ENCODE data around the gene CHKB.
A peak's percentile ranks its signal among the peaks of the same experiment; 100 is the strongest.

CHKB gene, protein sequence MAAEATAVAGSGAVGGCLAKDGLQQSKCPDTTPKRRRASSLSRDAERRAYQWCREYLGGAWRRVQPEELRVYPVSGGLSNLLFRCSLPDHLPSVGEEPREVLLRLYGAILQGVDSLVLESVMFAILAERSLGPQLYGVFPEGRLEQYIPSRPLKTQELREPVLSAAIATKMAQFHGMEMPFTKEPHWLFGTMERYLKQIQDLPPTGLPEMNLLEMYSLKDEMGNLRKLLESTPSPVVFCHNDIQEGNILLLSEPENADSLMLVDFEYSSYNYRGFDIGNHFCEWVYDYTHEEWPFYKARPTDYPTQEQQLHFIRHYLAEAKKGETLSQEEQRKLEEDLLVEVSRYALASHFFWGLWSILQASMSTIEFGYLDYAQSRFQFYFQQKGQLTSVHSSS

DNA sequence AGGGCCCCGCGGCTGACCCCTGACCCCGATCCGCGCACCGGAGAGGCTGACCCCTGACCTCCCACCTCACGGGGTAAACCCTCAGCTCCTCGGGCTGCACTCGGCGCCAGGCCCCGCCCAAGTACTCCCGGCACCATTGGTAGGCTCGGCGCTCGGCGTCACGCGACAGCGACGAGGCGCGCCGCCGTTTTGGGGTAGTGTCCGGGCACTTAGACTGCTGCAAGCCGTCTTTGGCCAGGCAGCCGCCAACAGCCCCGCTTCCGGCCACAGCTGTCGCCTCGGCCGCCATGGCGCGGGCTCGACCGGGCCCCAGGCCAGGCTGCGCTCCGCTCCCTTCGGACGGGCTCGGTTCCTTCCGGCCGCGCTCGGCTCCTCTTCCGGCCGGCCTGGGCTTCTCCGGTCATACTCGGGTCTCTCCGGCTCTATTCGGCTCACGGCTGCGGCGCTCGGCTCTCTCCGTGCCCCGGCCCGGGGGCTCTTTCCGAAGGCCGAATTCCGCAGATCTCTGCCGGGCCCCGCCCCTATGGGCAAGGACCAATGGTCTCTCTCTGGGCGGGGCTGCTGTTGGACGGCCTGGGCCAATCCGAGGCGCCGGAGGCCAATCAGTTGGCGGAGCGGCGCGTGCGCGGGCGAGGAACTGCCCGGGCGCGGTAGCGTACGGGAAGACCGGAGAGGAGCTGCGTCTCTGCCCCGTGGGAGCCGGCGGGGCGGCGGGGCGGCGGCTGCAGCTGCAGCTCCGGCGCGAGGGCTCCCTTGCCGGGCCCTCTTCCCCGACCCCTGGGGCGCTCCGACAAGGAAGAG is at the start of gene CHKB:
Gene CHKB (minus strand): TSS at position 357 of the 801 bp plus-strand sequence. CDS start 68 bp downstream, at position 289.
- peak; percentile 92 for DNase-seq (ENCODE audit: extremely low read depth, low read depth)
- TF ChIP-seq, protein P1, sequence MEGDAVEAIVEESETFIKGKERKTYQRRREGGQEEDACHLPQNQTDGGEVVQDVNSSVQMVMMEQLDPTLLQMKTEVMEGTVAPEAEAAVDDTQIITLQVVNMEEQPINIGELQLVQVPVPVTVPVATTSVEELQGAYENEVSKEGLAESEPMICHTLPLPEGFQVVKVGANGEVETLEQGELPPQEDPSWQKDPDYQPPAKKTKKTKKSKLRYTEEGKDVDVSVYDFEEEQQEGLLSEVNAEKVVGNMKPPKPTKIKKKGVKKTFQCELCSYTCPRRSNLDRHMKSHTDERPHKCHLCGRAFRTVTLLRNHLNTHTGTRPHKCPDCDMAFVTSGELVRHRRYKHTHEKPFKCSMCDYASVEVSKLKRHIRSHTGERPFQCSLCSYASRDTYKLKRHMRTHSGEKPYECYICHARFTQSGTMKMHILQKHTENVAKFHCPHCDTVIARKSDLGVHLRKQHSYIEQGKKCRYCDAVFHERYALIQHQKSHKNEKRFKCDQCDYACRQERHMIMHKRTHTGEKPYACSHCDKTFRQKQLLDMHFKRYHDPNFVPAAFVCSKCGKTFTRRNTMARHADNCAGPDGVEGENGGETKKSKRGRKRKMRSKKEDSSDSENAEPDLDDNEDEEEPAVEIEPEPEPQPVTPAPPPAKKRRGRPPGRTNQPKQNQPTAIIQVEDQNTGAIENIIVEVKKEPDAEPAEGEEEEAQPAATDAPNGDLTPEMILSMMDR (IDR thresholded peaks at IDR 0.05; ENCODE audit: low read depth, low read length), result no peak

DNA sequence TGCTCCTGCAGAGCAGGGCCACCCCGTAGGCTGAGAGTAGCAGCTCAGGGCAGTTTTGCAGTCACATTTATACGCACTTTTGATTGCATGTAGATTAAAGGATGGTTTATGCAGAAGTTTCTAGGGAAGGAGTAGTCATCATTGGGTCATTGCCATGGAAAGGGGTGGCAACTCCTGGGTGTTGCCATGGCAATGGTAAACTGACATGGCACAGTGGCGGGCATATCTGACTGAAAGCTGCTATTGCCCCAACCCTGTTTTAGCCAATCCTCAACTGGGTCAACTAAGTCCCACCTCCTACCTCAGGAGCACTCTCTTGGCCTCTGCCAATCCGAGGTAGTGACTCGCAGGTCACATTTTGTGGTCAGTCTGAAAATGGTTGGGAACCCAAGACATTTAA is 47.7 kb upstream of the CHKB start:
- DNase-seq (ENCODE audit: extremely low read depth, low read depth), result no peak
- TF ChIP-seq, protein P1 (IDR thresholded peaks at IDR 0.05; ENCODE audit: low read depth, low read length), result no peak

DNA sequence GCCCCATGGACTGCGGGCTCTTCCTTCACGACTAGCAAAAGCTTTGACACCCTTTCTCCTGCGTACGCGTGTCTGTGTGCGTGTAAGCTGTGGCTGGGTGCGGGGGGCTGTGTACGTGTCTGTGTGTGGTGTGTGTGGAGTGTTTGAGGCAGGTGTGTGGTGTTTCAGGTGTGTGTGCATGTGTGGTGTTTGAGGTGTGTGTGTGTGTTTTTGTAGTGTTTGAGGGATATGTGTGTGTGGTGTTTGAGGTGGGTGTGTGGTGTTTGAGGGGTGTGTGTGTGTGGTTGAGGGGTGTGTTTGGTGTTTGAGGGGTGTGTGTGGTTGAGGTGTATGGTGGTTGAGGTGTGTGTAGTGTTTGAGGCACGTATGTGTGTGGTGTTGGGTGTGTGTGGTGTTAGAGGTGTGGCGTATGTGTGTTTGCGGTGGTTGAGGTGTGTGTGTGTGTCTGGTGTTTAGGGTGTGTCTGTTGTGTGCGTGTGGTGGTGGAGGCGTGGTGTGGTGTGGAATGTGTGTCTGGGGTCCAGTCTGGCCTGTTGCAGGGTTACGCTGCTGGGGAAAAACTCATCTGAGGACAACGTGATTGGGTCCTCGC is 46.0 kb upstream of the CHKB start:
- DNase-seq (ENCODE audit: extremely low read depth, low read depth), result no peak
- TF ChIP-seq, protein P1 (IDR thresholded peaks at IDR 0.05; ENCODE audit: low read depth, low read length), result no peak

DNA sequence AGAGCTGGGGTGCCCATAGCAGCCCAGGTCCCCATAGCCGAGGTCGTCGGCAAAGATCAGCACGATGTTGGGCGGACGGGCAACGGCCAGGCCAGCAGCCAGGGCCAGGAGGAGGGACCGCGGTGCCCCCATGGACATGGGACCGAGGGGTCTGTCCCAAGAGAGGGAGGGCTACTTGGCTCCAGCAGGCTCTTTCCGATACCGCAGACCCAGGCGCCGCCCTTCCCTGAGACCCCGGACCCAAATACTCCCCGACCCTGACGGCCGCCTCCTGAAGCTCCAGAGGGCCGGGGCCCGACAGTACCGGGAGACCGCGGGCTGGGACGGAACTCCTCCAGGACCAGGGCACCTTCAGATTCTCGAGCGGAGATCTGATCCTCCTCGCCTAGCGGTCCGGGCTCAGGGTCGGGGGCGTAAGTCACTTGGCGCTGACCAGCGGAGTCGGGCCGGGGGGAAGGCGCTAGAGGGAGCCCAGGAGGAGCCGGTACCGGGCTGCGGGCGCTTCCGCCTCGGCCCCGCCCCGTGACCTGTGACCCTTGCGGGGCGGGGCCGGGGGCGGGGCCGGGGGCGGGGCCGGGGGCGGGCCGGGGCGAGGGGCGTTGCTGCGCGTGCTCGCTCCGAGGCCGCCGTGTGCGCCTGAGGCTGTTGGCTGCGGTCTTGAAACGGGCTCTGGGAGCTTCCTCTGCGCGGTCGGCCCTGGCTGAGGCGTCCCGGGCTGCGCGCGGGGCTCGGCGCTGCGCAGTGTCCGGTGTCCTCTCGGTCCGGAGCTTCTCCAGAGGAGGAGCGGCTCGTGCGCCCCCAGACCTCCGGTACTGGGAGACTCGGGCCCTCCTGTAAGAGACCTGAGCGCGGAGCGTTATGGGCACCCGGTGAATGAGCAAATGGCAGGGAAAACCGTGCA is 45.2 kb upstream of the CHKB start, which contains the start of gene ARSA:
Gene ARSA (minus strand): TSS at position 511 of the 901 bp plus-strand sequence. CDS start 373 bp downstream, at position 138.
- TF ChIP-seq, protein P1 (IDR thresholded peaks at IDR 0.05; ENCODE audit: low read depth, low read length), result peak; percentile 46
- DNase-seq (ENCODE audit: extremely low read depth, low read depth), result peak; percentile 32

DNA sequence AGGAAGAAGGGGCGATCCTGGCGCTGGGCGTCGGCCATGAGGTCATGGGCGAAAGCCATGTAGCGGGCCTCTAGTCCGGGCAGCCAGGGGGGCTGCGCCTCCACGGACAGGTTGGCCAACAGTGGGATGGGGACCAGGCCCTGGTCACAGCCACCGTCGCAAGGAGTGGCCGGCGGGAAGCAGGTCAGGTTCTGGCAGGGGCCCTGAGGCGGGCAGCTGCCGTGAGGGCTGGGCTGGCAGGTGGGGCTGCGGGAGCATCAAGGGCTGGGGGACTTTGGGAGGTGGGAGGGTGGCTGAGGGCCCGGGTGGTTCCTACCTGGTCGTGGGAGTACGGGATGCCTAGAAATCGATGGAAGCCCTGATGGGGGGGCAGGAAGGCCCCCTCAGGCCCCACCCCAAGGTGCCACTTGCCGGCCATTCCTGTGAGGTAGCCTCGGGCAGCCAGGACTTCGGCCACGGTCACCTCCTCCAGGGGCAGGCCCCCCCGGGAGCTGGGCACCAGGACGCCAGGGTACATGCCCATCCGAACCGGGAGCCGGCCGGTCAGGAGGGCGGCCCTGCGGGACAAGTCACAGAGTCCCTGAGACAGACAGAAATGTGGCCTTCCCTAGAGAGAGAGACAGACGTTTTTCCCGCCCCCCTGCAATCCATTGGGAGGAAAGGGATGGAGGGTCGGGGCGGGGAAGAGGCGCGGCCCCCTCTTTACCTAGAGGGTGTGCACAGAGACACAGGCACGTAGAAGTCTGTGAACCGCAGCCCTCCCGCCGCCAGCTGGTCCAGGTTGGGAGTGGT is 44.4 kb upstream of the CHKB start:
- no peak for DNase-seq (ENCODE audit: extremely low read depth, low read depth)

More for the DNA sequence above, 44.4 kb upstream of the CHKB start:
- TF ChIP-seq, protein P1 (IDR thresholded peaks at IDR 0.05; ENCODE audit: low read depth, low read length), result no peak

All from AG09319 (cell line).